HepG2 (cell line): ENCODE results near the gene SPINDOC. TPM values are rescaled to one million over a fixed set of nuclear protein-coding genes. Genes with fewer than 3 reads are reported as not detected.

Source experiments
- ARNT ChIP-seq: fragments of 450-650 bp; IDR thresholded peaks from 2 replicates; pipeline ENCODE4 v1.6.1; 2017
- ISX ChIP-seq: sonication (generic); formaldehyde crosslinking; conservative IDR thresholded peaks from 2 replicates; pipeline ENCODE4 v1.5.0; 2020; ENCODE audit warnings: missing genetic modification reagents
- ZBTB1 ChIP-seq: sonication (generic); formaldehyde crosslinking; IDR thresholded peaks from 2 replicates; pipeline ENCODE4 v1.4.0; 2020; ENCODE audit warnings: missing genetic modification reagents, borderline replicate concordance
- ZNF17 ChIP-seq: sonication (generic); formaldehyde crosslinking; IDR thresholded peaks from 2 replicates; pipeline ENCODE4 v1.5.0; 2020; ENCODE audit warnings: mild to moderate bottlenecking, missing genetic modification reagents
- ZNF317 ChIP-seq: sonication (generic); formaldehyde crosslinking; IDR thresholded peaks from 2 replicates; pipeline ENCODE4 v1.5.0; 2020; ENCODE audit warnings: mild to moderate bottlenecking, missing genetic modification reagents
- ZNF326 ChIP-seq: sonication (generic); formaldehyde crosslinking; IDR thresholded peaks from 2 replicates; pipeline ENCODE4 v1.4.0; 2020; ENCODE audit warnings: missing genetic modification reagents, borderline replicate concordance
- ZNF878 ChIP-seq: sonication (generic); formaldehyde crosslinking; IDR thresholded peaks from 2 replicates; pipeline ENCODE4 v1.8.1; 2023; ENCODE audit warnings: mild to moderate bottlenecking, missing genetic modification reagents, moderate library complexity
- polyA plus RNA-seq, 8 experiments: library from polyadenylated mRNA; depleted of rRNA in 3 of 8; stranded (reverse) in 7 of 8; unstranded in 1 of 8; fragments of >200 nt; fragmentation: Illumina TruSeq in 4 of 8; extraction: Trizol in 4 of 8; gene quantifications; 2 replicates each; pipeline versions ENCODE4 v1.2.1 to v1.2.3, GENCODE V29; 2011 to 2016; ENCODE audit warnings: low read depth in 4 of 8, missing spikeins in 1 of 8, mixed read lengths in 1 of 8; ENCODE audit not compliant: insufficient read depth in 1 of 8
- total RNA-seq, 5 experiments: library from RNA; depleted of rRNA; stranded (reverse); fragments of >200 nt; fragmentation: Illumina TruSeq; extraction: Trizol; gene quantifications; 2 replicates each; pipeline ENCODE4 v1.2.3, GENCODE V29; 2016; ENCODE audit warnings: low read depth in 1 of 5
- TF ChIP-seq, protein P1 (sequence below): sonication (generic); formaldehyde crosslinking; IDR thresholded peaks from 2 replicates; pipeline ENCODE4 v1.5.0; 2020; ENCODE audit warnings: mild to moderate bottlenecking, missing genetic modification reagents, borderline replicate concordance
- TF ChIP-seq, protein P2 (sequence below): sonication (generic); formaldehyde crosslinking; IDR thresholded peaks from 2 replicates; pipeline ENCODE4 v1.8.1; 2023; ENCODE audit warnings: mild to moderate bottlenecking, missing genetic modification reagents
- TF ChIP-seq, protein P3 (sequence below): sonication (generic); formaldehyde crosslinking; IDR thresholded peaks from 2 replicates; pipeline ENCODE4 v1.4.0; 2020; ENCODE audit warnings: mild to moderate bottlenecking, missing genetic modification reagents
- TF ChIP-seq, protein P4 (sequence below): sonication (generic); formaldehyde crosslinking; IDR thresholded peaks from 2 replicates; pipeline ENCODE4 v1.5.1; 2020; ENCODE audit warnings: mild to moderate bottlenecking, moderate library complexity, missing genetic modification reagents
- TF ChIP-seq, protein P5 (sequence below): sonication (generic); formaldehyde crosslinking; IDR thresholded peaks from 2 replicates; pipeline ENCODE4 v1.8.0; 2022; ENCODE audit warnings: missing genetic modification reagents, mild to moderate bottlenecking, borderline replicate concordance

SPINDOC gene
- total and polyA plus RNA-seq, 2 of the 13 experiments (the other 11 are each of a cell fraction or from before 2014, with no cell fraction given): 21.4 to 29.9 TPM

DNA sequence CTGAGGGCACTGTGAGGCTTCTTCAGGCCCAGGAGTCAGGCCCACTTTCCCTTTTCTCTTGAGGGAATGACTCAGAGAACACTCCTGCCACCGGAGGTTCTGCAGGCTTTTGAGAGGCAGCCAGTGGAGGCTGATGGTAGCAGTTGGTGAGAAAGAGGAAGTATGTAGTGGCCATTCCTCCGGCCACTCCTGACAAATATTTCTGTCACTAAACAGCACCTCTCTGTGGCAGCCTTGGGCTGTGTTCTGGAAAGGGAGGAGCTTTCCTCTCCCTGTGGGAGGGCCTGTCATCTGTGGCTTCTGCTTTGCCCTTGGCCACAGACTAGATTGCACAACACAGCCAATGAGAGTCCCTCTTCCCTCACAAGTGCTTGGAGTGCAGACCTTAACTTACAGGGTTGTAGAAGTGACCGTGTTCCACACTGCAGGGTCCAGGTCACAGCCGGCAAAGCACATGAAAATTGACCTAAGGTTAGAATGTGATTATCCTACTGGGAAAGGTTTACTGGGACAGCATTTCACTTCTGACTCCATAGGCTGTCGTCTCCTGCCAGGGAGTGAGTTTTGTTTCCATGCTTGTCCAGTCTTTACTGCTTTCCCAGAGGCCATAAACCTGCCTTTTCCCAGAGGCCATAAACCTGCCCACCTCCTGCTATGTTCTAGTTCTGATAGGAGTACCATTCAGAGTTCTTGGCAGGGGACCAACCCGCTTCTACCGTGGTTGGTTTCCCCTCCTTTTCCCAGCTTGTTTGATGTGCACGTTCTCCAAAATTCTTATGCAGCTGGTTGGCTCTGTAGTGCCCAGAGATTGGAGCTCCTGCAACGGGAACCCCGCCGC lies 58.9 kb downstream of the SPINDOC start (continued):
- TF ChIP-seq, protein P1, sequence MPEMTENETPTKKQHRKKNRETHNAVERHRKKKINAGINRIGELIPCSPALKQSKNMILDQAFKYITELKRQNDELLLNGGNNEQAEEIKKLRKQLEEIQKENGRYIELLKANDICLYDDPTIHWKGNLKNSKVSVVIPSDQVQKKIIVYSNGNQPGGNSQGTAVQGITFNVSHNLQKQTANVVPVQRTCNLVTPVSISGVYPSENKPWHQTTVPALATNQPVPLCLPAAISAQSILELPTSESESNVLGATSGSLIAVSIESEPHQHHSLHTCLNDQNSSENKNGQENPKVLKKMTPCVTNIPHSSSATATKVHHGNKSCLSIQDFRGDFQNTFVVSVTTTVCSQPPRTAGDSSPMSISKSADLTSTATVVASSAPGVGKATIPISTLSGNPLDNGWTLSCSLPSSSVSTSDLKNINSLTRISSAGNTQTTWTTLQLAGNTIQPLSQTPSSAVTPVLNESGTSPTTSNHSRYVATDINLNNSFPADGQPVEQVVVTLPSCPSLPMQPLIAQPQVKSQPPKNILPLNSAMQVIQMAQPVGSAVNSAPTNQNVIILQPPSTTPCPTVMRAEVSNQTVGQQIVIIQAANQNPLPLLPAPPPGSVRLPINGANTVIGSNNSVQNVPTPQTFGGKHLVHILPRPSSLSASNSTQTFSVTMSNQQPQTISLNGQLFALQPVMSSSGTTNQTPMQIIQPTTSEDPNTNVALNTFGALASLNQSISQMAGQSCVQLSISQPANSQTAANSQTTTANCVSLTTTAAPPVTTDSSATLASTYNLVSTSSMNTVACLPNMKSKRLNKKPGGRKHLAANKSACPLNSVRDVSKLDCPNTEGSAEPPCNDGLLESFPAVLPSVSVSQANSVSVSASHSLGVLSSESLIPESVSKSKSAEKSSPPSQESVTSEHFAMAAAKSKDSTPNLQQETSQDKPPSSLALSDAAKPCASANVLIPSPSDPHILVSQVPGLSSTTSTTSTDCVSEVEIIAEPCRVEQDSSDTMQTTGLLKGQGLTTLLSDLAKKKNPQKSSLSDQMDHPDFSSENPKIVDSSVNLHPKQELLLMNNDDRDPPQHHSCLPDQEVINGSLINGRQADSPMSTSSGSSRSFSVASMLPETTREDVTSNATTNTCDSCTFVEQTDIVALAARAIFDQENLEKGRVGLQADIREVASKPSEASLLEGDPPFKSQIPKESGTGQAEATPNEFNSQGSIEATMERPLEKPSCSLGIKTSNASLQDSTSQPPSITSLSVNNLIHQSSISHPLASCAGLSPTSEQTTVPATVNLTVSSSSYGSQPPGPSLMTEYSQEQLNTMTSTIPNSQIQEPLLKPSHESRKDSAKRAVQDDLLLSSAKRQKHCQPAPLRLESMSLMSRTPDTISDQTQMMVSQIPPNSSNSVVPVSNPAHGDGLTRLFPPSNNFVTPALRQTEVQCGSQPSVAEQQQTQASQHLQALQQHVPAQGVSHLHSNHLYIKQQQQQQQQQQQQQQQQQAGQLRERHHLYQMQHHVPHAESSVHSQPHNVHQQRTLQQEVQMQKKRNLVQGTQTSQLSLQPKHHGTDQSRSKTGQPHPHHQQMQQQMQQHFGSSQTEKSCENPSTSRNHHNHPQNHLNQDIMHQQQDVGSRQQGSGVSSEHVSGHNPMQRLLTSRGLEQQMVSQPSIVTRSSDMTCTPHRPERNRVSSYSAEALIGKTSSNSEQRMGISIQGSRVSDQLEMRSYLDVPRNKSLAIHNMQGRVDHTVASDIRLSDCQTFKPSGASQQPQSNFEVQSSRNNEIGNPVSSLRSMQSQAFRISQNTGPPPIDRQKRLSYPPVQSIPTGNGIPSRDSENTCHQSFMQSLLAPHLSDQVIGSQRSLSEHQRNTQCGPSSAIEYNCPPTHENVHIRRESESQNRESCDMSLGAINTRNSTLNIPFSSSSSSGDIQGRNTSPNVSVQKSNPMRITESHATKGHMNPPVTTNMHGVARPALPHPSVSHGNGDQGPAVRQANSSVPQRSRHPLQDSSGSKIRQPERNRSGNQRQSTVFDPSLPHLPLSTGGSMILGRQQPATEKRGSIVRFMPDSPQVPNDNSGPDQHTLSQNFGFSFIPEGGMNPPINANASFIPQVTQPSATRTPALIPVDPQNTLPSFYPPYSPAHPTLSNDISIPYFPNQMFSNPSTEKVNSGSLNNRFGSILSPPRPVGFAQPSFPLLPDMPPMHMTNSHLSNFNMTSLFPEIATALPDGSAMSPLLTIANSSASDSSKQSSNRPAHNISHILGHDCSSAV: no peak
- TF ChIP-seq, protein P2, sequence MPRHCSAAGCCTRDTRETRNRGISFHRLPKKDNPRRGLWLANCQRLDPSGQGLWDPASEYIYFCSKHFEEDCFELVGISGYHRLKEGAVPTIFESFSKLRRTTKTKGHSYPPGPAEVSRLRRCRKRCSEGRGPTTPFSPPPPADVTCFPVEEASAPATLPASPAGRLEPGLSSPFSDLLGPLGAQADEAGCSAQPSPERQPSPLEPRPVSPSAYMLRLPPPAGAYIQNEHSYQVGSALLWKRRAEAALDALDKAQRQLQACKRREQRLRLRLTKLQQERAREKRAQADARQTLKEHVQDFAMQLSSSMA: no peak
- TF ChIP-seq ZBTB1 (CRISPR knock-in tag) (no peak), ARNT (no peak), ZNF326 (no peak), ISX (CRISPR knock-in tag) (no peak), ZNF317 (peak; percentile 54; the same call in 1 of the 2 replicates), ZNF17 (CRISPR knock-in tag) (no peak), ZNF878 (CRISPR knock-in tag) (0 out of 2 replicates have a peak, but pooled peaks have one; percentile 44)
- TF ChIP-seq, protein P3, sequence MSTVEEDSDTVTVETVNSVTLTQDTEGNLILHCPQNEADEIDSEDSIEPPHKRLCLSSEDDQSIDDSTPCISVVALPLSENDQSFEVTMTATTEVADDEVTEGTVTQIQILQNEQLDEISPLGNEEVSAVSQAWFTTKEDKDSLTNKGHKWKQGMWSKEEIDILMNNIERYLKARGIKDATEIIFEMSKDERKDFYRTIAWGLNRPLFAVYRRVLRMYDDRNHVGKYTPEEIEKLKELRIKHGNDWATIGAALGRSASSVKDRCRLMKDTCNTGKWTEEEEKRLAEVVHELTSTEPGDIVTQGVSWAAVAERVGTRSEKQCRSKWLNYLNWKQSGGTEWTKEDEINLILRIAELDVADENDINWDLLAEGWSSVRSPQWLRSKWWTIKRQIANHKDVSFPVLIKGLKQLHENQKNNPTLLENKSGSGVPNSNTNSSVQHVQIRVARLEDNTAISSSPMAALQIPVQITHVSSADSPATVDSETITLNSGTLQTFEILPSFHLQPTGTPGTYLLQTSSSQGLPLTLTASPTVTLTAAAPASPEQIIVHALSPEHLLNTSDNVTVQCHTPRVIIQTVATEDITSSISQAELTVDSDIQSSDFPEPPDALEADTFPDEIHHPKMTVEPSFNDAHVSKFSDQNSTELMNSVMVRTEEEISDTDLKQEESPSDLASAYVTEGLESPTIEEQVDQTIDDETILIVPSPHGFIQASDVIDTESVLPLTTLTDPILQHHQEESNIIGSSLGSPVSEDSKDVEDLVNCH (CRISPR knock-in tag): no peak
- TF ChIP-seq, protein P4, sequence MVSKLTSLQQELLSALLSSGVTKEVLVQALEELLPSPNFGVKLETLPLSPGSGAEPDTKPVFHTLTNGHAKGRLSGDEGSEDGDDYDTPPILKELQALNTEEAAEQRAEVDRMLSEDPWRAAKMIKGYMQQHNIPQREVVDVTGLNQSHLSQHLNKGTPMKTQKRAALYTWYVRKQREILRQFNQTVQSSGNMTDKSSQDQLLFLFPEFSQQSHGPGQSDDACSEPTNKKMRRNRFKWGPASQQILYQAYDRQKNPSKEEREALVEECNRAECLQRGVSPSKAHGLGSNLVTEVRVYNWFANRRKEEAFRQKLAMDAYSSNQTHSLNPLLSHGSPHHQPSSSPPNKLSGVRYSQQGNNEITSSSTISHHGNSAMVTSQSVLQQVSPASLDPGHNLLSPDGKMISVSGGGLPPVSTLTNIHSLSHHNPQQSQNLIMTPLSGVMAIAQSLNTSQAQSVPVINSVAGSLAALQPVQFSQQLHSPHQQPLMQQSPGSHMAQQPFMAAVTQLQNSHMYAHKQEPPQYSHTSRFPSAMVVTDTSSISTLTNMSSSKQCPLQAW (CRISPR knock-in tag): peak; percentile 94
- TF ChIP-seq, protein P5, sequence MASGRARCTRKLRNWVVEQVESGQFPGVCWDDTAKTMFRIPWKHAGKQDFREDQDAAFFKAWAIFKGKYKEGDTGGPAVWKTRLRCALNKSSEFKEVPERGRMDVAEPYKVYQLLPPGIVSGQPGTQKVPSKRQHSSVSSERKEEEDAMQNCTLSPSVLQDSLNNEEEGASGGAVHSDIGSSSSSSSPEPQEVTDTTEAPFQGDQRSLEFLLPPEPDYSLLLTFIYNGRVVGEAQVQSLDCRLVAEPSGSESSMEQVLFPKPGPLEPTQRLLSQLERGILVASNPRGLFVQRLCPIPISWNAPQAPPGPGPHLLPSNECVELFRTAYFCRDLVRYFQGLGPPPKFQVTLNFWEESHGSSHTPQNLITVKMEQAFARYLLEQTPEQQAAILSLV (CRISPR knock-in tag): peak; percentile 53; the same call in 1 of the 2 replicates
